Fibroblast of the aortic adventitia (primary cell): ENCODE results near the gene PCBD2. TPM values are rescaled to one million over a fixed set of nuclear protein-coding genes. Genes with fewer than 3 reads are reported as not detected.
"Not testable (repeated sequence)": the region's sequence is repeated elsewhere in the genome, so short reads cannot be mapped to it uniquely, and the experiment has no call there.

ENCODE experiments used
- DNase-seq: peaks from one replicate; pipeline ENCODE4 v3.0.0-alpha.2; 2010; ENCODE audit warnings: low read depth
- H3K4me3 ChIP-seq: 2 replicates; pipeline ENCODE4 v1.5.1; 2011; ENCODE audit warnings: low read depth, mild to moderate bottlenecking, control low read depth, low read length, moderate library complexity
- total RNA-seq: library from RNA; depleted of rRNA; stranded (reverse); fragments of >200 nt; gene quantifications from 2 replicates; pipeline ENCODE4 v1.2.3, GENCODE V29; 2012; ENCODE audit warnings: low replicate concordance
- TF ChIP-seq, protein P1 (sequence below): IDR thresholded peaks from 2 replicates; pipeline ENCODE4 v1.5.1; 2011; ENCODE audit warnings: mild to moderate bottlenecking, low read length, control low read depth, inconsistent platforms; ENCODE audit not compliant: insufficient read depth

Gene PCBD2
- 0.90 and 8.9 TPM in 2 replicates for total RNA-seq

DNA sequence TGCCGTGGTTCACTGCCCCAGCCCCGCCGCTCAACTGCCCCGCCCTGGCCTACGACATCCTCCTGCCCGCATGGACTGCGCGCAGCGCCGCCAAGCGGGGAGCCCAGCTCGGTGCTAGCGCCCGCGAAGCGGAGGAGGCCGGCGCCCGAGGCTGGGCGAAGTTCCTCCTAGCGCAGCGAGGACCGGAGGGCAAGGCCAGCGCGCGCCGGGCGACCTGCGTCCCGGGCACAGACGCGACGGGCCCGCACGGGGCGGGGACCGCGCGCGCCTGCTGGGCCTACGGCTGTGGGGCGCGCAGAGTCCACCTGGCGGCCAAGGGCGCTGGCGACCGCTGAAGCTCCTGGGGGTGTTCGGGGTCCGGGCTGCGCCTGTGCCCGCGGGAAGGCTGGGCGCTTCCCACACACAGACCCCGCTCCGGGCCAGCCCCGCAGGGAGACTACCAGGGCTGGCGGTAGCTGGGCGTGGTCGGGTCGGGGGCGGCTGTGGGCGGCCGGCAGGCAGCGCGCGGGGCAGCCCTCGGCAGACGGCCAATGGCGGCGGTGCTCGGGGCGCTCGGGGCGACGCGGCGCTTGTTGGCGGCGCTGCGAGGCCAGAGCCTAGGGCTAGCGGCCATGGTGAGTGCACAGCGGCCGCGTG lies at the start of gene PCBD2:
TSS of gene PCBD2 (plus strand) at position 522 of the 636 bp plus-strand sequence. CDS start at position 531, 9 bp downstream.
- peak within 1 kb of the TSS; percentile 79 for H3K4me3 ChIP-seq
- DNase-seq, result peak; percentile 83
- TF ChIP-seq, protein P1, sequence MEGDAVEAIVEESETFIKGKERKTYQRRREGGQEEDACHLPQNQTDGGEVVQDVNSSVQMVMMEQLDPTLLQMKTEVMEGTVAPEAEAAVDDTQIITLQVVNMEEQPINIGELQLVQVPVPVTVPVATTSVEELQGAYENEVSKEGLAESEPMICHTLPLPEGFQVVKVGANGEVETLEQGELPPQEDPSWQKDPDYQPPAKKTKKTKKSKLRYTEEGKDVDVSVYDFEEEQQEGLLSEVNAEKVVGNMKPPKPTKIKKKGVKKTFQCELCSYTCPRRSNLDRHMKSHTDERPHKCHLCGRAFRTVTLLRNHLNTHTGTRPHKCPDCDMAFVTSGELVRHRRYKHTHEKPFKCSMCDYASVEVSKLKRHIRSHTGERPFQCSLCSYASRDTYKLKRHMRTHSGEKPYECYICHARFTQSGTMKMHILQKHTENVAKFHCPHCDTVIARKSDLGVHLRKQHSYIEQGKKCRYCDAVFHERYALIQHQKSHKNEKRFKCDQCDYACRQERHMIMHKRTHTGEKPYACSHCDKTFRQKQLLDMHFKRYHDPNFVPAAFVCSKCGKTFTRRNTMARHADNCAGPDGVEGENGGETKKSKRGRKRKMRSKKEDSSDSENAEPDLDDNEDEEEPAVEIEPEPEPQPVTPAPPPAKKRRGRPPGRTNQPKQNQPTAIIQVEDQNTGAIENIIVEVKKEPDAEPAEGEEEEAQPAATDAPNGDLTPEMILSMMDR, result peak; percentile 86

DNA sequence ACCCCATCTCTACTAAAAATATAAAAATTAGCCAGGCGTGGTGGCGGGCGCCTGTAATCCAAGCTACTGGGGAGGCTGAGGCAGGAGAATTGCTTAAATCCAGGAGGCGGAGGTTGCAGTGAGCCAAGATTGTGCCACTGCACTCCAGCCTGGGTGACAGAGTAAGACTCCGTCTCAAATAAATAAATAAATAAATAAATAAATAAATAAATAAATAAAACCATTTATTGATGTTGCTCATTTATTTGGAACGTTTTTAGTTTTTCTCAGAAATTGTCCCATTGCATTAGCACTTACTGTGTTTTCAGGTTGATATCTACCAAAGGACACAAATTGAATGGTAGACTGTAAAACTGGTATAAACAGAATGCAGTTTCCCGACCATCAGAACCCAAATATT lies 48.5 kb upstream of the PCBD2 start:
- not testable (repeated sequence) for DNase-seq, H3K4me3 ChIP-seq

DNA sequence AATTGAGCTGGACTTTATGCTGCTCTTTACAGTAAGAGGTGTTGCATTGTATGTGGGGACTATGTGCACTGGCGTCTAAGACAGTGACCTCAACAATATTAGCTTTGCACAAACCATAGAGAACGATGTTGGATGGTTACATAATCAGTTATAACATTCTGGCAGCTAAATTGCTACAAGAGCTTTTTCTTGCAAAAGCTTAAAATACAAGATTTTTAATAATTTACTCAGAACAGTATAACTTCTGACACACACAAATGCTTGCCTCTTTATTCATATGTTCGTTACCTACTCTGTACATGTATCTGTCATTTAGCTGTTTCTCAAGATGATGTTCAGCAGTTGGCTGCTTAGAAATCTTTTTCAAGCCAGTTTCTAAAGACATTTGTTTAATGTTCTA lies 47.5 kb upstream of the PCBD2 start:
- DNase-seq, result no peak
- TF ChIP-seq, protein P1, result no peak
- H3K4me3 ChIP-seq, result no peak overlapping the region

DNA sequence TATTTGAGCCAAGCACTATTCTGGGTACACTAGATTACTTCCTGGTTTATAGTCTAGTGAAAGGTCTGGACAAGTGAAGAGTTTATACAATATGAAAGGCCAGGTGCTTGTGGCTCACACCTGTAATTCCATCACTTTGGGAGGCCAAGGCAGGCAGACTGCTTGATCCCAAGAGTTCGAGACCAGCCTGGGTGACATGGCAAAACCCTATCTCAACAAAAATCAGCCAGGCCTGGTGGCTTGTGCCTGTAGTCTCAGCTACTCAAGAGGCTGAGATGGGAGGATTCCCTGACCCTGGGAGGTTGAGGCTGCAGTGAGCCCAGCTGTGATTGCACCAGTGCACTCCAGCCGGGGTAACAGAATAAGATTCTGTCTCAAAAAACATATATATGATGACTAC lies 40.2 kb upstream of the PCBD2 start:
- TF ChIP-seq, protein P1, result no peak
- H3K4me3 ChIP-seq, result no peak overlapping the region
- DNase-seq, result no peak

DNA sequence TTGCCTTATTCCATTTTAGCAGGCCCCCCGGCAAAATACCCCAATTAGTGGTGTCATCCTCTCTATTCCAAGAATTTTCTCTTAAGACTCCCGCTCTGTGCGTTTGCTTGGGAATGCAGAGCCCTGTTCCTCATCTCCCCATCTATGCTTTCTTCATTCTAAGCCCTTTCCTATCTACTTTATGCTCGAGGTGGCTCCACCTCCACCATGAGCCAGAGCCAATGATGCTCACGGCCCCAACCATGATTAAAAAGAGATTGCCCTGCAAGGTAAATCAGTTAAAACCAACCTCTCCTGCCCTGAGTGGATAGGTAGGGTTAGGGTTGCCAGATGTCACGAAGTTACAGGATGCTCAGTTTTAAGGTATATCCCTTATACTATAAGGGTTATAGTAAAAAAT lies 31.4 kb upstream of the PCBD2 start:
- peak overlapping the region; percentile 91 for H3K4me3 ChIP-seq
- no peak for DNase-seq
- TF ChIP-seq, protein P1, result no peak

DNA sequence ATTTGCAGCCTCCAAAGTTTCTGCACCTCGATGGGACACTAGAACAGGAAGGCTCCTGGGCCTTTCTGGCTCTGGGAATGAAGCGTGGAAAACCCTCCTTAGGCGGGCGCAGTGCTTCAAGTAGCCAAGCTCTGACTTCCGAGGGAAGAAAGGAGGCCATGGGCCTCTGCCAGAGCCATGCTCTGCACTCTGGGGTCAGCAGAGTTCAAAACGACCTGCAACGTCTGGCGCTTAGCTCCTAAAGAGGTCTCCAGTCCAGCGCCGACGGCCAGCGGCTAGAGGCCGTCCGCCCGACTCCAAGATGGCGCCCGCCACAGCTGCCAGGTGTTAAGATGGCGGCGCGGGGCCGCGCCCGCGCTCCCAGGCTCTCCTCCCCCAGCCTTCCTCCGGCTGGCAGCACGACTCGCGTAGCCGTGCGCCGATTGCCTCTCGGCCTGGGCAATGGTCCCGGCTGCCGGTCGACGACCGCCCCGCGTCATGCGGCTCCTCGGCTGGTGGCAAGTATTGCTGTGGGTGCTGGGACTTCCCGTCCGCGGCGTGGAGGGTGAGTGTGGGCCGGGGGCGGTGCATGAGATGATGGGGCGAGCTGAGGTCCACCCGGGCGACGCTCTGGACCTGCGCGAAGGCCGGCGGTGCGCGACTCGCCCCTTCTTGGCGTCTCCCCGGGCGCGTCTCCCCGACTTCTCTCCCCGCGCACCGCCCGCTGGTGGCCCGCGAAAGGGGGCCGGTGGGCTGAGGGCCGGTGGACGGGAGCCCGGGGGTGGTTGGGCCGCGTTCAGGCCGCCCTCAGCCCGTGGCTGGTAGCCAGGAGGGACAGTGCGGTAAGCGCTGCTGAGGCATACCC lies 30.7 kb upstream of the PCBD2 start, which contains the start of gene TXNDC15:
TSS of gene TXNDC15 (plus strand) at position 385 of the 844 bp plus-strand sequence. CDS start at position 442, 57 bp downstream.
- DNase-seq, result peak; percentile 83
- TF ChIP-seq, protein P1, result no peak
- H3K4me3 ChIP-seq, result peak within 1 kb of the TSS; percentile 91

DNA sequence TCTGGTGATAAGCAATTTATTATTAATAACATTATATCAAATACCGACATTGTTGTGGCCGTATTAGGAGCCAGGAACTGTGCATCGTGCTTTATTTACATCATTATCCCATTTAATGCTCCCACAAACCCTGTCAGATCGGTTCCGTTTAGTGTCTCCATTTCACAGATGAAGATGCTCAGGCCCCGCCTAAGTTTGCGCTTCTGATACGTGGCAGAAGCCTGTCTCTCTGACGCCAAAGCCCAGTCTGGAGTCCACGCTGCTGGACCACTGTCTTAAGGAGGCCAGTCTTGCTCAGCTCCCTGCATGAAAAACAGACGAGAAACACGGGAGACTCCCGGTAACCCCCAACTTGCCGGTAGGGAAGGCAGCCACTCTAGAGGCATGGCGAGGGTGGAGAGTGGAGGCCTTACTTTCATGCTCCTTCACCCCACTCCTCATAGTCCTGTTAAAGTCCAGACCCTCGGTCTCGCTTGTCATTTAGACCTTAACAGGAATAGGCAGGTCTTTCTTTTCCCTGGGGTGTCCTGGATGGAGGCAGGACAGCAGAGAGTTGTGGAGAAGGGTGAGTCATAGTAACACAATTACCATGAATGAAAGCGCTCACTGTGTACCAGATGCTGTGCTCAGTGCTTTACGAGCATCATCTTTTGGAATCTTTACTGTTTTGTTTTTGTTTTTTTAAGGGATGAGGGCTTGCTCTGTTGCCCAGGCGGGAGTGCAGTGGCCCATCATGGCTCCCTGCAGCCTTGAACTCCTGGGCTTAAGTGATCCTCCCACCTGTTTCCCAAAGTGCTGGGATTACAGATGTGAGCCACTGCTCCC lies 29.9 kb upstream of the PCBD2 start:
- TF ChIP-seq, protein P1, result no peak
- peak; percentile 84 for DNase-seq
- peak overlapping the region; percentile 91 for H3K4me3 ChIP-seq
